ENCODE data around the gene ACOT11.
"Not testable (repeated sequence)": the region's sequence is repeated elsewhere in the genome, so short reads cannot be mapped to it uniquely, and the experiment has no call there.

ACOT11 gene

DNA sequence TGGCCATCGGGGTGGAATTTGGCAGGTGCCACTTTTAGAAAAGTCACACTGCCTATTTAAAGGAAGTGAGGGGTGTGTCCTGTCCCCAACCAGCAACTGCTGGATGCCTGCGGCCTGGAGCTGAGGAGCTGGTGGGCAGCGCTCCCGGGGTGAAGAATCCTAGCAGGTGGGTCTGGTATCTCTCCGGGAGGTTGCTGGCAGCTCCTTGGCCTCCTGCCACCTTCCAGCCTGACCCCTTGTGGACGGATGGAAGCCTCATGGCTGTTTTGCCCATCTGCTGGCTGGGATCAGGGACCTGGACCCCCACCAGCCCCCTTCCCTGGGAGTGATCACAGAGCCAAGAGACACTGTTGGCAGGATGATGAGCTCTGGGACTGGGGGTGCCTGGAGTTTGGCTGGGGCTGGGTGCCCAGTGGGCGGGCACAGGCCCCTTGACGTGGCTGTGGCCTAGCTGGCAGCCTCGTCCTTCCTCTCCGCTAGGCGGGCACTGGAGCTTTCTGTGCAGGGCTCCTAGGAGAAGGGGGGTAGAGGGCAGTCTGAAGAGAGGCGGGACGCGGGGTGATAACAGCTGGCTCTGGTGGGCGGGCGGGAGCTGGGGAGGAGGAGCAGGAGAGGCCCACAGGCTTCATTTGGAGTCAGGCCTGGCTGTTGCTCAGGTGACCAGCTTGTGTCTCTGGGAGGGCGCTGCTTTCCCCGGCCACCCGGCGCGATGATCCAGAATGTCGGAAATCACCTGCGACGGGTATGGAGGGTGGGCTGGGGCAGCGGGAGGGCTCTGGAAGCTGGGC lies at the start of gene ACOT11:
Gene ACOT11 (plus strand): TSS at position 628 of the 788 bp plus-strand sequence. CDS start 82 bp downstream, at position 710.
- DNase-seq: no peak

DNA sequence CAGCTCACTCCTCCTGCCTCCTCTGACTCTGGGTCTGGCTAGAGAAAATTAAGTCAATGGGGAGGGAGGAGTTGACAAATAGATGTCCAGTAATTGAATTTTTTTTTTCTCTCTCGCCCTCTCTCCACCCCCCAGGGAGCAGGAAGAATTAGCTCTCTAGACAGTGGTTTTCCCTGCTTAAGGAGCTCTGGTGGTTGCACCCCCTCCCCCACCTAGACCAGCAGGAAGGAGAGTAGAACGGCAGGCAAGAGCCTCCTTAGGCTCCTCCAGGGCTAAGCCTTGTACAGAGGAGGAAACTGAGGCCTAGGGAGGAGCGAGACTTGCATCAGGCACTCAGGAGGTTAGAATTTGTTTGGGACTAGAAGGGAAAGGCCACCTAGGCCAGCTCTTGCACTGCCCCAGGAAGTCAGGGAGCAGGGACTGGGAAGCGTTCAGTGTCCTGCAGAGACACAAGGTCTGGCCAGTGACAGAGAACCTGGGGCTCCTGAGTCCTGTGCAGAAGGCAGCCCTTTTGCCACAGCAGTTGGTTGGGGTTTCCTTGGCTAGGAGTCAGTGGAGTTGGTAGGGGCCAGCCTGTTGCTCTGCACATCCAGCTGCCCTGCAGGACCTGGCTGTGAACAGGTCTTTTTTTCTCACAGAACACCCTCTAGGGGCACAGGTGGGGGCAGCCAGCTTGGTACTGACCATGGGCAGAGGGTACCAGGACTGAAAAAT lies 49.5 kb upstream of the ACOT11 start:
- DNase-seq: no peak

GRCh38 chr1:54499097-54499359 lies 49.0 kb upstream of the ACOT11 start:
- DNase-seq: no peak

- no peak for DNase-seq
Measured at GRCh38 chr1:54499360-54500106, 48.5 kb upstream of the ACOT11 start.

- DNase-seq: no peak
Measured at GRCh38 chr1:54500107-54500431, 48.0 kb upstream of the ACOT11 start.

DNA sequence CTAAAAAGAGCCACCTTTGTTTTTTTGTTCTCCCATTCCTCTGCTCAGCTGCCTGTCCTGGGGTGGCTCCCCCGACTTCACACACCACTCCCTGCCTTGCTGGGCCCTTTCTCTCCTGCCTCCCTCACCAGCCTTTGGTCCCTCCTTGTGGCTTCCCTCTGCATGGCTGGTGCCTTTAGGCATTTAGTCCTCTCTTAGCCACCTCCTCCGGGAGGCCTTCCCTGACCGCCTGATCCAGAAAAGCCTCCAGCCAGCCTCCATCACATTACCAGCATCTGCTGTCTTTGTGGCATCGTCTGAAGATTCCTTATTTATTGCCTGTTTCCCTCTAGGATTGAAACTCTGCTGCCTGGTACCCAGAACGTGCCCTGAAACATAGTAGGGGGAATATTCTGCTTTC lies 46.2 kb upstream of the ACOT11 start:
- no peak for DNase-seq

DNA sequence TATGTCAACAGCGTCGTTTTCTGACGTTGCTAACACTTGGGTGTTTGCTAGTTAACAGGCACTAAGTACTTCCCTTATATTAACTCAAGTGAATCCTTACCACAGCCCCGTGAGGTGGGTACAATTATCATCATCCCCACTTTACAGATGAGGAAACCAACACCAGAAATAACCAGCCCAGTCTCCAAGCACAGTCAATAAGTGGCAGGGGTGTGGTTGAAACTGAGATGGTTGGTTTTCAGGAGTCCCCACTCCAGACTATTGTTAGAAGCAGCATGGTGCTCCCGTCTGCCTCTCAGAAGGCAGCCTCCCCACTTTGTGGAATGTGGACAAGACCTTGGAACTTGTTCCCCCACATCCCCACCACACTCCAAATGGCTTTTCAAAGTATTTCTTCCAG lies 45.7 kb upstream of the ACOT11 start:
- no peak for DNase-seq

GRCh38 chr1:54506594-54506993 lies 41.4 kb upstream of the ACOT11 start:
- no peak for DNase-seq

DNA sequence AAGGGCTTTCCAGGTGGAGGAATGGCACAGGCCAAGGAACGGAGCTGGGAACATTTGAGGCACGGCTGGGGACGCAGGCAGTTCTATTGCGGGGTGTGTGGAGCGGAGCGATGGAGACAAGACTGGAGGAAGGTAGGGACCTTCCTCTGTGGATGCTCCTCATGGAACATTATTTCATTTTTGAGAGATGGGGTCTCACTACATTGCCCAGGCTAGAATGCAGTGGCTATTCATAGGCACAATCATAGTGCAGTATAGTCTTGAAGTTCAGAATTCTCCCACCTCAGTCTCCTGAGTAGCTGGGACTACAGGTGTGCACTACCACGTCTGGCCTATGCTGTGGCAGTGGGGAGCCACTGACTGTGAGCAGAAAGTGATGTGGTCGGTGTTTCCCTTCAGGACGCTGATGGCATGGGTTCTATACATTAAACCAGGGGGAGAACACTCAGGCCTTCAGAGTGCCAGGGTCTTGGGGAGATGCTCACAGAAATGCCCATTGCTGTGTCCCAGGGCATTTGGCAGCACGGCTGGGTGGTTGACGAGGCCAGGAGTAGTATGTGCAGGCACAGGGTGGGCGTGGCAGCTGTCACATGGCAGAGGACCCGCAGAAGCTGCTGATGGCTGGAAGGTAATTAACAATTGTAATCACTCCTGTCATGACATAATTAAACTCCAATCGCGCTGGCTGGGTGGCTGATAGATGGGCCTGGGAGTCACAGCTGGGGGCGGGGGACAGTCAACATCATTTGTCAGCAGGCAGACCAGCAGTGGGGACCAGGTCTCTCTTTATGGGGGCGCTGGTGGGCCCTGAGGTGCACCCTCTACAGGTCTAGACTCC lies 40.8 kb upstream of the ACOT11 start:
- no peak for DNase-seq

DNA sequence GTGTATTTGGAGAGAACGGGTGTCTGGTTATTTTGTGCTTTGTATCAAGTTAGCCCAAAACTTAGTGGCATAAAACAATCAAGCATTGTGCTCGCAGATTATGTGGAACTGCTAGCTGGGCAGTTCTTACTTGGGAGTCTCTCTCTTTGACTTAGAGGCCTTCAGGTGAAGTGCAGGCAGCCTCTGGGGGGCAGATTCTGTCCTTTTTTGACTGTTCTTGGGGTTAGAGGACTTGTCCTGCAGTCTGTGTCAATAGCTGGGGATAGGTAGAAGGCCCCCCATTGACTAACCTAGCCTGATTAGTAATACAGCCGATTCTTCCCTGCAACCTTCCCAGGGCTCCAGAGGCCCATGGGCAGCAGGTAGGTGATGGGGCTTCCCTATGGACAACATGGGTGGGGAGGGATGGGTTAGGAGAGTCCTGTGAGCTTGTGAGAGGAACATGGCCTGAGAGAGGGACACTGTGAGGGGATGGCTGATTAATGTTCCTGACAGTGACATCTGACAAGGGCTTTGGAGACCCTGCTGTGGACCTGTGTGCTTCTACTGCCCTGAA lies 37.2 kb upstream of the ACOT11 start:
- no peak for DNase-seq

GRCh38 chr1:54513921-54514580 lies 34.0 kb upstream of the ACOT11 start:
- not testable (repeated sequence) for DNase-seq

DNA sequence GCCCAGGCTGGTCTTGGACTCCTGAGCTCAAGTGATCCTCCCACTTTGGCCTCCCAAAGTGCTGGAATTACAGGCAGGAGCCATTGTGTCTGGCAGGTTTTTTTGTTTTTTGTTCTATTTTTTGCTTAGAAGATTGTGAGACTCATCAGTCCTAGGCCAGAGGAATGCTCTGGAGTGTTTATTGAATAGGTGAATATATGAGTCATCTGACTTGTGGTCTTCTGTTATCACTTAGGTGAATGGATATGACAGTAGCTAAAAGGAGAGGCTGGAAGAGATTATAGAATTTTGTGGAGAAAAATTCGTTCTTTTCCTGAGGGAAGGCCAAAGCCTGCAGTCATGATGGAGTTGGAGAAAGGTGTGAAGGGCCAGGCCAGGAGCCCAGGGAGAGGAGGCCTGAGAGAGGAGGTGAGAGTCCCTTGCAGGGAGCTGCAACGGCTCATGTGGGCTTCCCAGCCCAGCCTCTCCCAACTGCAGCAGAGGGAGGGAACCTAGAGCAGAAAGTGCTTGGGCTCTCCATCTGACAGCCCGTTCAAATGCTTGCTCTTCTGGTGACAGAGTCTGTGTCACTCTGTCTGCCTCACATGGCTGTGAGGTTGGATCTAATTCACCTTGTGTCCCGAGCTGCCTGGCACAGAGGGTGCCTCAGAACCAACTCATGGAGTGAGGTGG lies 31.6 kb upstream of the ACOT11 start:
- DNase-seq: no peak

- no peak for DNase-seq
Measured at GRCh38 chr1:54517496-54517895, 30.5 kb upstream of the ACOT11 start.

DNA sequence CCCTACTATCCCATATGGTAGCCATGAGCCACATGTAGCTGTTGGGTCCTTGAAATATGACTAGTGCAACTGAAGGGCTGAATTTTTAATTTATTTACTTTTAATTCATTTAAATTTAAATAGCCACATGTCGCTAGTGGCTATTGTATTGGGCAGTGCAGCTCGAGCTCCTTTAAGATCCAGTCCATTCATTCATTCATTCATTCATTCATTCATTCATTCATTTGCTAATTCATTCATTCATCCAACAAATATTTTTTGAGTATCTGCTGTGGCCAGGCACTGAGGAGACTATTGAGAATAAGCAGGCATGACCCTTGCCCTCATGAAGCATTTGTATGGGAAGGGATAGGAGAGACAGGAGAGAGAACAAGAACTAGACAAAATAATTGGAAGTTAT lies 29.5 kb upstream of the ACOT11 start:
- DNase-seq: no peak

DNA sequence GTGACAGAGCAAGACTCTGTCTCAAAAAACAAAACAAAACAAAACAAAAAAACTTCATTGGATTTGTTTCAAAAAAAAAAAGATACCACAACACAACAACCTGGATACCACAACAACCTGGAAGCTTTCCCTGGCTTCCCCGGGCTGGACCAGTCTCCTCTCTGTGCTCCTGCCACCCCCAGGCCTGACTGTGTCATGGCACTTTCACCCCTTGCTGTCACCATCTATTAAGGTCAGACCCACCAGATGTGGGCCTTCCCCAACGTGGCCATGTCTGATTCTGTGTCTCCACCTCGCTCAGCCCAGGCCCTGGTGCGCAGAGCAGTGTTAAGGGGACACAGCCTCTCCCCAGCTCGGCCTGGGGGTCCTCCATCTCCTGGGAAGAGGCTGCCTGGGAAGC lies 28.3 kb upstream of the ACOT11 start:
- no peak for DNase-seq

DNA sequence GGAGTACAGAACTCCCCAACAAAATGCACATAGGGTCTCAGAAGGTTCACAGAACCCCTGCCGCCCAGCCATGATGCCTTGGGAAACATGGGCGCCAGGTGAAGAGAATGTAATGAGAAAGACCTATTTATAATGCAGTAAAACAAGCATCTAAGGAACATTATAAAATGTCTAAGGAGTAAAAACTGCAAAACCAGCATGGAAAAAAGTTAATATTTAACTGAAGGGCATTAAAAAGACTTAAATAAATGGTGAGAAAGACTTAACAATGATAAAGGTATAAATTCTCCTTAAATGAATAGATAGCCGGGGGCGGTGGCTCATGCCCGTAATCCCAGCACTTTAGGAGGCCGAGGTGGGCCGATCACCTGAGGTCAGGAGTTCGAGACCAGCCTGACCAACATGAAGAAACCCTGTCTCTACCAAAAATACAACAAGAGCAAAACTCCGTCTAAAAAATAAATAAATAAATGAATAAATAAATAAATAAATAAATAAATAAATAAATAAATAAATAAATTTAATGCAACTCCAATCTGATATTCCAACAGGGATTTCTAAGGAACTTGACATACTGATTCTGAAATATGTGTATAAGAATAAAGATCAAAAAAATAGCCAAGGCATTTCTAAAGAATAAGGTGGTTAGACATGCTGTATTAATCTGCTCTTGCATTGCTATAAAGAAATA lies 27.3 kb upstream of the ACOT11 start:
- no peak for DNase-seq

GRCh38 chr1:54526565-54526964 lies 21.5 kb upstream of the ACOT11 start:
- not testable (repeated sequence) for DNase-seq

DNA sequence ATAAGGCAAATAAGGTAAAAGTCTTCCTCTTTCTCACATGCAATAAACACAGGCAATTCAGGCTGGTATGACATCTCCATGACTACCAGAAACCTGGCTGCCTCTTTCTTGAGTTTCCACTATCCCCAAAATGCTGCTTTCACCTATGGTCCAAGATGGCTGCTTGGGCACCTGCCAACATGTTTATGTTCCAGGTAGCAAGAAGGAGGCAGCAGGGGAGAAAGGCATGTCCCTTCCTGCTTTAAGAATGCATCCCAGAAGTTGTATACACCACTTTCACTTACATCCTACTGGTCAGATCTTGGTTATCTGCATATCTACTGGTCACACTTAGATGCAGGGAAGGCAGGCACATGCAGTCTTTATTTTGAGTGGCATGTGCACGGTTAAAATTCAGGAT lies 19.4 kb upstream of the ACOT11 start:
- no peak for DNase-seq

DNA sequence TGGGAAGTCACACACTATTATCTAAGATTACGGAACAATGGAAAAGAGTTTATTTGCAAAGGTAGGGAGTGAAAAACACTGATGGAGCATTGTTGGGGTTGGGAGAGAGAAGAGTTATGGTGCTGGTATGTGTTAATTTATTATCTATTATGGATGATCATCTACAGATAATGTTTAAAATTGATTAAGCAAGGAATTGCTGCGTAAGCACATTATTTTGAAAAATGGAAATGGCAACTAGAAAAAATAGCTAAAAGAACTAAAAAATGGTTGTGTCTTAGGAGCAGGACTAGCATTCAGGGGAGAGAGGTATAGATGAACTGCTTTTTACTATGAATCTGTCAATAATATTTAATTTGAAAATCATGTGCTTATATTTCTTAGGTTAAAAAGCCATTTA lies 16.0 kb upstream of the ACOT11 start:
- no peak for DNase-seq

- not testable (repeated sequence) for DNase-seq
Measured at GRCh38 chr1:54536656-54537055, 11.4 kb upstream of the ACOT11 start.

- no peak for DNase-seq
Measured at GRCh38 chr1:54537611-54538010, 10.4 kb upstream of the ACOT11 start.
